Measurements from ENCODE around the gene KMT2E.
"Not testable (repeated sequence)": the region's sequence is repeated elsewhere in the genome, so short reads cannot be mapped to it uniquely, and the experiment has no call there.

Gene KMT2E, protein sequence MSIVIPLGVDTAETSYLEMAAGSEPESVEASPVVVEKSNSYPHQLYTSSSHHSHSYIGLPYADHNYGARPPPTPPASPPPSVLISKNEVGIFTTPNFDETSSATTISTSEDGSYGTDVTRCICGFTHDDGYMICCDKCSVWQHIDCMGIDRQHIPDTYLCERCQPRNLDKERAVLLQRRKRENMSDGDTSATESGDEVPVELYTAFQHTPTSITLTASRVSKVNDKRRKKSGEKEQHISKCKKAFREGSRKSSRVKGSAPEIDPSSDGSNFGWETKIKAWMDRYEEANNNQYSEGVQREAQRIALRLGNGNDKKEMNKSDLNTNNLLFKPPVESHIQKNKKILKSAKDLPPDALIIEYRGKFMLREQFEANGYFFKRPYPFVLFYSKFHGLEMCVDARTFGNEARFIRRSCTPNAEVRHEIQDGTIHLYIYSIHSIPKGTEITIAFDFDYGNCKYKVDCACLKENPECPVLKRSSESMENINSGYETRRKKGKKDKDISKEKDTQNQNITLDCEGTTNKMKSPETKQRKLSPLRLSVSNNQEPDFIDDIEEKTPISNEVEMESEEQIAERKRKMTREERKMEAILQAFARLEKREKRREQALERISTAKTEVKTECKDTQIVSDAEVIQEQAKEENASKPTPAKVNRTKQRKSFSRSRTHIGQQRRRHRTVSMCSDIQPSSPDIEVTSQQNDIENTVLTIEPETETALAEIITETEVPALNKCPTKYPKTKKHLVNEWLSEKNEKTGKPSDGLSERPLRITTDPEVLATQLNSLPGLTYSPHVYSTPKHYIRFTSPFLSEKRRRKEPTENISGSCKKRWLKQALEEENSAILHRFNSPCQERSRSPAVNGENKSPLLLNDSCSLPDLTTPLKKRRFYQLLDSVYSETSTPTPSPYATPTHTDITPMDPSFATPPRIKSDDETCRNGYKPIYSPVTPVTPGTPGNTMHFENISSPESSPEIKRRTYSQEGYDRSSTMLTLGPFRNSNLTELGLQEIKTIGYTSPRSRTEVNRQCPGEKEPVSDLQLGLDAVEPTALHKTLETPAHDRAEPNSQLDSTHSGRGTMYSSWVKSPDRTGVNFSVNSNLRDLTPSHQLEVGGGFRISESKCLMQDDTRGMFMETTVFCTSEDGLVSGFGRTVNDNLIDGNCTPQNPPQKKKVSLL (N-terminal part only)

DNA sequence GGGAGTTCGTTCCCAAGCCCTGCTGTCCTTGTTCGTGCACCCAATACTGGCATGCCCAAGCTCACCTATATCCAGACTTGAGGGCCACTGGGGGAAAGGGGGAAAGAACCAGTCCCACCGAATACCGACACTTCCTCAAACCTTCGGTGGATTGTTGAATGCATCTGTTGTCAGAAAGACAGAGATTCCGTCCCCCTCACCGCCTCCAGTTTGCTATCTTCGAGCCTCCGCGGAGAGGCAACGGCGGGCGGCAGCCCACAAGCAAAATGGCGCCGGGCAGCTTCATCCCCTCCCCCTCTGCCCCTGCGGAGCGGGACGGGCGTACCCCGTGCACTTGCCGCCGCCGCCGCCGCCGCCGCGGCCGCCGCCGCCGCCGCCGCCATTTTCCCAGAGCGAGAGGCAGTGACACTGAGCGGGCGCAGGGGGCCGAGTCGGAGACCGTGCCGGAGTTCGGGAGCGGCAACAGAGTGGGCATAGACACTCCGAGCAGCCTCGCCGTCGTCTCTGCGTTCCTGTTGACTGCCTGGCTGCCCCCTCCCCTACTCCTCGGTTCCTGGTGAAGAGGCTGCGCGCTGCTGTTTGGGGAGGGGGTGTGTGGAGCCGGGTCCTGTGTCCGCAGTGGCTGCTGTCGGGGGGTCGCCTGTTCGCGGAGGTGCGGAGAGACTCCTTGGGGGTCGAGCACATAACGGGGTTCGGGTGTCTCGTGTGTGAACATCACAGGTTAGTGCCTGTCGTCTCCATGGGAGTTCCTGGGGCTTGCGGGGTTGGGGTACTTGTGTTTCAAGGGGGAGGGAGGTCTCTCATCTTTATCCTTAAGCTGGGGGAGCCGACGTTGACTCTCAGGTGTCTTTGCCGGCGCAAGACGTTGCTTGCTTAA lies at the start of gene KMT2E:
Gene KMT2E (plus strand): TSS at position 390 of the 877 bp plus-strand sequence. CDS start 26,748 bp downstream, outside the sequence.
- peak; percentile 31 for DNase-seq

DNA sequence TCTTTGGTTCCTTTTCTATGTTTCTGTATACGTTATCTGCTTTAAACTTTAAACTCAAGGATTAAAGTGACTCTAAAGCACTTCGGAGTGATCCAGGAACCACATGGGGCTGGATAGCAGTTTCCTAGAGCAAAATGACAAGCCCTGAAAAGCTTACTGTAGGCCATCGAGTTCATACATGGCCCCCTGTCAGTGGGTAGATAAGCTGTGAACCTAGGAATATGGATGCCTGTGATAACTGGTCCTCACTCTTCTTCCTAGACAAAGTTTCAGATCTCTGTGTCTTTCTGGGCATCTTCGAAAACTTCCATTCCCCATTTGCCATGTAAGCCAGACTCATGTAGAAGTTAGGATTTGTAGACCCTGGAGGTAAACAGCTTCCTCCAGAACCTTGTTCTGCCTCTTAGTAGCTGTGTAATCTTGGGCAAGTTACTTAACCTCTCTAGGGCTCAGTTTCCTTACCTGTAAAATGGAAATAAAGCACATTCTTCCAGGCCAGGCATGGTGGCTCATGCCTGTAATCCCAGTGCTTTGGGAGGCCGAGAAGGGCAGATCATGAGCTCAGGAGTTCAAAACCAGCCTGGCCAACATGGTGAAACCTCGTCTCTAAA lies 49.3 kb upstream of the KMT2E start:
- no peak for DNase-seq

DNA sequence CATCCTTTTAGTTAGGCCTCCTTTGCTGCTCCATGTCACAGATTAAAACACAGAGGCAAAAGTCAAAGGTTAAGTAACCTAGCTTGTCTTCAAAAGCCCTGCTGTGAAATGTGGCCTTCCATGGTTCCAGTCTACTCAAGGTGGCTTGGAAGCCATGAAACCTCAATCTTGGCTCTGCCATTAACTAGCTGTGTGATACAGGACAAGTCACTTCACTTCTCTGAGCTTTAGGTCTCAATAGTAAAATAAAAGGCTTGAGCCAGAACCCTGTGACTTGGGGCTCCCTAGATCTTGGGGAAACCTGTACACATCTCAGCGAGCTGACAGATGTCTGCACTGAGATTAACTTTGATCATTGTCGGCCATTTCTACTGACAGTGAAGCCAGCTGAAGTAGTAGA lies 48.0 kb upstream of the KMT2E start:
- no peak for DNase-seq

DNA sequence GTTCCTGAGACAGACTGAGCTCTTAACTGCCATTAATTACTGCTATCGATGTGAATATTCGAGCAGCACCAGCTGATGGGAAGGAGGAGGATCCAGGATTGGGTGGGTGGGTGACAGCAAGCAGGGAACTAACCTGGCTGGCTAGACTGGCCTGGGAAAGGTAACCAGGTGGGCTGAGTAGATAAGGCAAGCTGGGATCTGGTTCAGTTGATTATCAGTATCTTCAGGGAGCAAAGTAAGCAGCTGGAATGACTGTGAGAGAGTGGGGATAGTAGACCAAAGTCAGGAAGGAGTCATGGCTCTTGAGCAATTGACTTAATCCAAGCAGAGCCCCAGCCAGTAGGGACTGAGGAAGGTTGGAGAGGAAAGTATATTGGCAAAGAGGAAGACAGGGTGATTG lies 46.9 kb upstream of the KMT2E start:
- no peak for DNase-seq

DNA sequence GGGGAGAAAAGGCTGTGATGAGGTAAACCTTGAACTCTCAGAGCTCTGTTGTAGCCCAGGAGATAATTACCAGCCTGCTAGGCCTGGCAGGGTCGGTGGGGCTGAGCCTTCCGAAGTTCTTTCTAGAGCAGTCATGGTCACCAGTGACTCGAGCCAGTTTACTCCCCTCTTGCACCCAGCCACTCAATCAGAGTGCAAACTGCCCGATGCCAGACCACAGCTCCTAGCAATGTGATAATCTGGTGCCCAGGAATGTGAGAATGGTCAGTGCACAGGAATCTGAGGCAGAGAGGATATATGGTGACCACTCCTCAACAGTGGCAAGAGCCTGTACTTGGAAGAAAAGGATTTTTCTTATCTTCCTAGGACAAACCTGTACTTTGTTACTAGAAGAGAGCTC lies 46.4 kb upstream of the KMT2E start:
- no peak for DNase-seq

DNA sequence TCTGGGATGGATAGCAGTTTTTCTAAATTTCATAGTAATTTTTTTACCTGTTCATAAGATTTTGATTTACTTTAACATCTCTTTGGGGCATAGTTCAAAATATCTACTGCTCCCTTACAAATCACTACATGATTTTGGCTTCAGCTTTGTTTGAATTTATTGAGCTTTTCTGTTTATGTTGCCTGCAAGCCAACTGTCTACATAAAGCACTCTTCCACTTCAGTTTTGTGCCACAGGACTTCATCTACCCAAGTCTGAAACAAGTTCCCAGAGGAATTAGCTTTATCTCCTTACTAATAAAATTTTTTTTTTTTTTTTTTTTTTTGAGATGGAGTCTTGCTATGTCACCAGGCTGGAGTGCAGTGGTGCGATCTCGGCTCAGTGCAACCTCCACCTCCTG lies 45.4 kb upstream of the KMT2E start:
- DNase-seq, result no peak

DNA sequence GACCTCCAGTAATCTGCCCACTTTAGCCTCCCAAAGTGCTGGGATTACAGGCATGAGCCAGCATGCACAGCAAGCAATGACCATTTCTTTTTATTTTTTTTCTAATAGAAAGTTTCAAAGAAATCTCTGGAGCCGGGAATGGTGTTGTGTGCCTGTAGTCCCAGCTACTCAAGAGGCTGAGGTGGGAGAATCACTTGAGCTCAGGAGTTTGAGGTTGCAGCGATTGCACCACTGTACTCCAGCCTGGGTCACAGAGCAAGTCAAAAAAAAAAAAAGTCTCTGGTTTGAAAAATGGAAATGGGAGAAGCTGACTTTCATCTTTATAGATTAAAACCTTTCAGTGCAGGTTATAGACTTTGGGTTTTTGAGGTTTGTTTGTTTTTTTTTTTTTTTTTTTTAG lies 44.8 kb upstream of the KMT2E start:
- DNase-seq, result no peak

DNA sequence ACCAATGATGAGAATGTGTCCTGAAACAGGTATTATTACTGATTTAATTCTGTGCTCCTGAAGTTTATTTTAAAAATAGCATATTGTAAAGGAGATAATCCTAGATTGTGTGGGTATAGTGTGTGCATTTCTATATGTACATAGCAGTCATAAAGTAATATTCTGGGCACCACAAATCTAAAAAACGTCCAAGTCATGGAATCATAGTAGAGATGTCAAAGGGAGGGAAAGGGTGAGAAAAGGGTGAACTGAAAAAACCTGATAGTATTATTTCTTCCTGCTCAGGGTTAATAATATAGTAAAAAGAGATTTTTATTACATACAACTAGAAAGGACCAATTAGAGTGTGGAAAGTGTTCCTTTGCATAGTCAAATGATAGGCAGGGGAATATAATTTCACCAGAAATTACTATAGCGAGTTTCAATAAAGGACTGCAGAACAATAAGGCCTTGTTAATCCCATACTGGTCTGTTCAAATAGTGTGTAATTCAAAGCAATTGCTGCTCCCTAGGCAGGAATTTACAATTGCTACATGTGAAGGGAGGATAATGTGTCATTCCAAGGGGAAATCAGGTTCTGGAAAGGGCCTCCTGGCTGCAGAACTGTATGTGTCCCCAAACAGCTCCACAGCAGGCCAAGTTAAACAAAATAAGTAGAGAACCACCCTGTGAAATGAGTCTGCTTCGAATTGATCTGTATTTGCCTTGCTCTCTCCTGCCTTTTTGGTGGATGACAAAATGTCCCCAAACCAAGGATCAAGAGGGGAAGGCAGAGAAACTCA lies 42.5 kb upstream of the KMT2E start:
- no peak for DNase-seq

DNA sequence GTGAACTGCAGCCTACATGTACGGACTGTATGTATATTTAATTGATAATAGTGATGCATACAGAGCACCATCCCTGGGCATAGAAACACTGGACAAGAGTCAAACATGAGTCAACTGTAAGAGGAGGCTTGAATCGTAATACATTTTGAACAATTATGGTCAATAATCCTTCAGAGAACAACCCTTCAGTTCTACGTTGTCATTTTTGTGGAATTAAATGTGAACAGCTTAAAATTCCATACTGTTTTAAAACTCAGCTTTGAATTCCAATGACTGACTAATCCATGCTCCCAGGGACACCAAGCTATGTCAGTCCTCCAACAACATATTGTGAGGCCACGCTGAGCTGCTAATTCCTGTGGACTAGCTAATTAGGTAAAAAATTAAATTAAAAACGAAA lies 41.5 kb upstream of the KMT2E start:
- no peak for DNase-seq

DNA sequence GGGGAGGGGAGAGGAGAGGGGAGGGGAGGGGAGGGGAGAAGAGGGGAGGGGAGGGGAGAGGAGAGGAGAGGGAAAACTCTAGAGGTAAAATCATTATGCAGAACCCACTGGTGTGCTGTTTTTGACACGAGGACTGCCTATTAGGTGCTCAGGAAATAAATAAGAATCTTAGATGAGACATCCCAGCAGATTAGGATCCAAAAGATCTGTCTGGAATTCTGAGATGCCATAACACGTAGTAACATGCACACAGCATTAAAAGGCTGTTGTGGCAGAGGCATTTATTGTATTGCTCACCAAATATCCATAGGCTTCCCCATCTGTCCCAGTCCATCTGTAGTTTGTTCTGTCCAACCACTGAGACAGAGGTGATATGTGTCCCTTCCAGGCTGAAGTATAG lies 40.8 kb upstream of the KMT2E start:
- no peak for DNase-seq

DNA sequence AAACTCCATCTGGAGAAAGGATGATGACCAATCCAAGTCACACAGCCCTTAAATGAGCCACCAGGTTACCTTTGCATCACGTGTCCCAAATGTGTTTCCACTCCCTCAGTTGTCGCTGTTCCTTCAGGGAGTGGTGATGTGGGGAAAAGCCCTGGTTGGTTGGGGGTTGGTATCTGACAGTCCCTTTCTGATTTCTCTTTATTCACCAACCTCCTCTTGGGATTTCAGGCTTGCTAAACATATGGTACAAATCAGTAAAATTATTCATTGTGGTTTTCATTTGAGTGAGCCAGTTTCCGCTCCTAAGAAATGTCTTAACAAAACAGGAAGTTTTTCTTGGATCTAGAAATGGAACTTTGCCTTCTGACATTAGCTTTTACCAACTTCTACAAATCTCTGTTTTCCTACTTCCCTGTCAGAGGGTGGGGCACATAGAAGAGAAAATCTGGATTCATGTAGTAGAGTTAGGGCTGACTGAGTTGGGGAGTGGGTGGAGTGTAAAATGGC lies 40.0 kb upstream of the KMT2E start:
- DNase-seq, result no peak

DNA sequence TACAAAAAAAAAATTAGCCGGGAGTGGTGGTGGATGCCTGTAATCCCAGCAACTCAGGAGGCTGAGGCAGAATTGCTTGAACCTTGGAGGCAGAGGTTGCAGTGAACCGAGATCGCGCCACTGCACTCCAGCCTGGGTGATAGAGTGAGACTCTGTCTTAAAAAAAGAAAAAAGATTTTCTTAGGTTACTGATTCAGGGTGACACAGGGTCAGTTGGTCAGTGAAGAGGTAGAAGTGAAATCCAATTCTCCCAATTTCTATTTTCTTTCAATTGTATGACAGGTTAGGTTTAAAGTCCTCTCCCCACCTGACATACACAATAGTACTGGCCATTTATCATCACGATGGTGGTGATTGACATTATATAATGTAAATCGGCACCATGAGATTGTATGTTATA lies 38.5 kb upstream of the KMT2E start:
- not testable (repeated sequence) for DNase-seq

DNA sequence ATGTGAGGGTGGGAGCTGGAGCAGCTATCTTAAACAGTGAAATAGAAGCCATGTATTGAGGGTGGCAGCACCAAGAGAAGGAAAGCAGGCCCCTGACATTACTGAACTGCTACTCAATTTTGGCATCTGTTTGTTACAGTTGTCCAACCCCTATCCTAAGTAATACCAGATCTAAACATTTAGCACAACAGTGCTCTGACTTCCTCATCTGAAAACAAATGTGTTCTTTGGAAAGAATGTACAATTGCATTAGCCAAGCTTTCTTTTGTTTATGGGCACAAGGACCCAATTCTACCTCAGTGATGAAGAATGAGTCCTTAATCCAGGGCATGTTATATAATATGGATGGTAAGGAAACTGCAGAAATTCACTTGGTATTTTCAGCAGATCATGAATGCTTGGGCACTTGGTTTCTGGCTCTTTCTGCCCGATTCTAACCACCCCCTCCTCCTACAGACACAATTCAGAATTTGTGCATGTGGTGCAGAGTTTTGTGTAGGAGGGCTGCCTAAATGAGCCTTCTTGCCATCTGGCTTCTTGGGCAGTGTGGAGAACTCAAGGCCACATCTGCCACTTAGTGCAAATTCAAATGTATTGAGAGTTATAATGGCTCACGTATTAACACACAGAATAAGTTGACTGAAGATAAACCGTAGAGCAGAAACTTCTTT lies 36.9 kb upstream of the KMT2E start:
- no peak for DNase-seq

DNA sequence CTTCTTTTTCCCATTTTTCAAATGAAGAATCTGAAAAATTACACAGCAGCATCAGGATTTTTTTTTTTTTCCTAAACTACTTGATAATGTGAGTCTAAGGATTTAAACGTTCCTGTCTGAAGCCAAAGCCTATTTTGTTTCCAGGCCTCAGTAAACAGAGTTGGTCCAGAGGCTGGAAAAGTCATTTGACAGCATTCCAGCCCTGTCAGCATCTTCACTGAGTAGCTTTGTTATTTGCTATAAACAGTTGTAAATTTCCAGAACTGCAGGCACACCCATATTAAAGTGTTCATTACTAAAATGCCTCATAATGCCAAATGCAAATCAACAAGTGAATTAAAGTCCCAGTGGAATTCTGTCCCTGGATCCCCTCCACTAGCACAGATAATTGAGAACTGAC lies 35.5 kb upstream of the KMT2E start:
- DNase-seq, result no peak

DNA sequence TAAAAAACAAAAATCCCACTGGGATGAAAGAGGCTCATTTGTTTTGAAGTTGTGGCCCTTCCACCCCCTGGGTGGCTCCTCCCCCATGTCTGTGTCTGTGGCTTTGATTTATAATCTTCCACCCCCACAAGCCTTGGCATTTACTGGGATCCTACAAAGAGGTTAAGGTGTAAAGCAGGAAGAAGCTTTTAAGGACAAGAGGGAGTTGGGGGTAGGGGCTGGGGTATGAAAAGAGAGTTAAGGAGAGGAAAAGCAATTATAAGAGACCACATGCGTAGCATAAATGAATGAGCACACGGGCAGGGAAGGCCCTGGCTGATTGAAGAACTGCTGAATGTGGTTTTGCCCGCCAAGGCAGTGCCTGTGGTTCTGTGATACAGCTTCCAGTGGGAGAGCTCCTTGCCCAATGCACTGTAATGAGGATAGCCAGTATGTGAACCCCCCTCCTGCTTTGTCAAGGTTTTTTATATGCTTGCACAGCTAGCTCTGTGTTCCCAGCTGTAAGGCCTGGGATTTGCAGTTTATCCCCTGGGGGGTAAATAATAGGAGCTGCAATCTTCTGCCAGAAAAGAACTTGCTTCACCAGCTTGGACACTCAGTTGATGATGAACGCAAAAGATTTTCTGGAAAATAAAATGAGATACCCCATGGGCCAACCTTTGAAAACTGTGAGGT lies 34.7 kb upstream of the KMT2E start:
- no peak for DNase-seq

DNA sequence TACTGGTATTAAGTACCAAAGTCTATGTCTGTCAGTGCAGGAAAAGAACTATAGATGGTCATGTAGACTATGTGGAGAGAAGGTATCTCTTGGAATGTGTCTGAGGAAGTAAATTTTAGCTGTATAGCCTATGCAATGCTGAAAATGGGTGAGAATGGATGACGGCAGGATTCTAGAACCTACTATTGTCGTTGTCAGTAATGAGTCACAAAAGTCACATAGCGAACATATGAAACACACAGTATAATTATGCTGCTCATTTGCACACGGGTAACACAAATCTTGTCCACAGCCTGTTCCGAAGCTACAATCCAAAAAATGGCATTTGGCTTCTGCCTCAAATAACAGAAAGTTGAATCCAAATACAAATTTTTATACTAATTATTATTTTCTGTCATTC lies 33.6 kb upstream of the KMT2E start:
- DNase-seq, result no peak

DNA sequence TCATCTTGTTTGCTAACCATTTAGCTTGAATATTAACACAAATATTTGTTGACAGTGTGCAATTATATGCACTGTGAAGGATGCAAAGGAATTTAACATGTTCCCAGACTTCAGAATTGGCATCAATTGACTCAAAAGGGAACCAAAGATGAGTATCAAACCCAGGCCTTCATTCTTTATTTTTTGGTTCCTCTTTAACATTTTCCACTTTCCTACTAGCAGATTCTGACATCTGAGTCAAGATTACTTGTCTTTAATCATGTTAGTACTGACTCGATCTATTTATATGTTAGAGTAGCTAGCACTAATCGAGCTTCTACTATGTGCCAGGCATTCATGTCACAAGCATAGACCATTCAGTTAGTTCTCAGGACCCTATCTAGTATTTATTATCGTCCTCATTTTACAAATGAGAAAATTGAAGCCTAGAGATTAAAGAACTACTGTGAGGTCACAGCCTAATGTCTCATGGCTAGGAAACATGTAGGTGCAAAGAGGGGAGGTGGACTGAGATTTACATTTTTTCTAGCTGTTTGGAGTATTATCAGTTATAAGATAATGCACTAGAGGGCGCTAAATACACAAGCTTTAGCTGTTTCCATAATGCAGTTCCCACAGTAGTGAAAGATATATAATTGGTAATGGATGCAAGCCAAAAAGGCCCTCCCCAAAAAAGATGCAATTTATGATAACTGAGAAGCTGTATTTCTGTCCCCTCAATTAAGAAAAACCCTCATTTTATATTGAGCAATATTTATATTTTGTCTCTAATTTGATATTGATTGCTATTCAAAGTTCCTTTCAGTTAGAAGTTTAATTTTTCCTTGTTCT lies 32.9 kb upstream of the KMT2E start:
- no peak for DNase-seq

DNA sequence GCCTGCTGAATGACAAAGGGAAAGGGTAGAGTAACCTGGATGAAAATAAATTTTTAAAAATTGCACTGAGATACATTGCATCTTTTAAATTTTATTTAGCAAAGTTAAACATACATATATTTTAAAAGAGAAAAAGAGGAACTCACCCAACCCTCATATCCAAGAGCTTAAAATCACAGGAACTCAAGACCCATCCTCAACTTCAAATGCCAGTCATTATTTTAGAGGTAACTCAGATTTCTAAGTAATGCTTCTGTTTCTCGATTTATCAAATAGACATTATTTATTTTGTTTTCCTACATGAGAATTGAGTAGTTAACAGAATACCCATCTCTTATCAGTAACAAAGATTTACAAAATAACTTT lies 32.4 kb upstream of the KMT2E start:
- DNase-seq, result no peak

All from cortex of kidney (tissue), 1 donor.